ENCODE results near the gene SHISAL1. TPM values are rescaled to one million over a fixed set of nuclear protein-coding genes. Genes with fewer than 3 reads are reported as not detected.

The SHISAL1 gene
- total RNA-seq, 2 experiments from 2014 or later: not detected

GRCh38 chr22:44319685-44320084, 6.9 kb upstream of the SHISAL1 start:
- Mint-ChIP-seq H3K9me3 (no peaks in the 10 kb centered on the region), H3K27ac (no peak overlapping the region), H3K36me3 (ENCODE audit: low read depth) (no peaks in the 10 kb centered on the region), H3K27me3 (peaks cover 4% of the 10 kb centered on the region), H3K4me3 (no peak overlapping the region), H3K4me1 (ENCODE audit: low read depth) (peaks cover 5% of the 10 kb centered on the region)
- intact Hi-C loops (cut with micrococcal nuclease): loop anchor here (10.0 kb wide), 1 partner anchor 135 kb away; the partner anchor contains the start of gene PARVG
- no peak for TF ChIP-seq CTCF (IDR thresholded peaks at IDR 0.05)
- POLR2A ChIA-PET: no interaction called here
- CTCF ChIA-PET: interaction anchor here (1.3 kb wide), 1 partner anchor 13 kb away, joined by 3 read pairs; no protein-coding TSS in a partner anchor
- DNase-seq (no peak), ATAC-seq (no peak)

- Mint-ChIP-seq H3K9me3 (no peaks in the 10 kb centered on the region), H3K4me1 (ENCODE audit: low read depth) (peaks cover 11% of the 10 kb centered on the region), H3K27ac (no peak overlapping the region), H3K4me3 (no peak overlapping the region), H3K27me3 (peaks cover 3% of the 10 kb centered on the region), H3K36me3 (ENCODE audit: low read depth) (no peaks in the 10 kb centered on the region)
- no peak for TF ChIP-seq CTCF (IDR thresholded peaks at IDR 0.05)
- ATAC-seq (no peak), DNase-seq (no peak)
- ChIA-PET POLR2A (no interaction called here), CTCF (no interaction called here)
- intact Hi-C loops (cut with micrococcal nuclease): no loop called here
Measured at GRCh38 chr22:44318751-44319150, 6.0 kb upstream of the SHISAL1 start.

GRCh38 chr22:44317886-44318637, 5.3 kb upstream of the SHISAL1 start:
- no peak for TF ChIP-seq CTCF (IDR thresholded peaks at IDR 0.05)
- H3K27ac Mint-ChIP-seq: no peak overlapping the region
- no peaks in the 10 kb centered on the region for H3K9me3 Mint-ChIP-seq
- DNase-seq: no peak
- intact Hi-C loops (cut with micrococcal nuclease): no loop called here
- no peak overlapping the region for H3K4me3 Mint-ChIP-seq
- POLR2A ChIA-PET: no interaction called here
- ATAC-seq: no peak
- CTCF ChIA-PET: no interaction called here
- H3K27me3 Mint-ChIP-seq: no peaks in the 10 kb centered on the region
- no peaks in the 10 kb centered on the region for H3K36me3 Mint-ChIP-seq (ENCODE audit: low read depth)
- H3K4me1 Mint-ChIP-seq (ENCODE audit: low read depth): peaks cover 11% of the 10 kb centered on the region

GRCh38 chr22:44317123-44317444, 4.3 kb upstream of the SHISAL1 start:
- intact Hi-C loops (cut with micrococcal nuclease): no loop called here
- Mint-ChIP-seq H3K9me3 (no peaks in the 10 kb centered on the region), H3K27me3 (no peaks in the 10 kb centered on the region), H3K27ac (no peak overlapping the region), H3K4me3 (no peak overlapping the region), H3K4me1 (ENCODE audit: low read depth) (peaks cover 11% of the 10 kb centered on the region), H3K36me3 (ENCODE audit: low read depth) (no peaks in the 10 kb centered on the region)
- ChIA-PET CTCF (no interaction called here), POLR2A (no interaction called here)
- TF ChIP-seq CTCF (IDR thresholded peaks at IDR 0.05): no peak
- no peak for ATAC-seq
- no peak for DNase-seq

- ATAC-seq (no peak), DNase-seq (no peak)
- intact Hi-C loops (cut with micrococcal nuclease): no loop called here
- TF ChIP-seq CTCF (IDR thresholded peaks at IDR 0.05): no peak
- no peaks in the 10 kb centered on the region for H3K27me3 Mint-ChIP-seq
- ChIA-PET CTCF (no interaction called here), POLR2A (no interaction called here)
- no peaks in the 10 kb centered on the region for H3K9me3 Mint-ChIP-seq
- peaks cover 11% of the 10 kb centered on the region for H3K4me1 Mint-ChIP-seq (ENCODE audit: low read depth)
- H3K36me3 Mint-ChIP-seq (ENCODE audit: low read depth): no peaks in the 10 kb centered on the region
- H3K4me3 Mint-ChIP-seq: no peak overlapping the region
- H3K27ac Mint-ChIP-seq: no peak overlapping the region
Measured at GRCh38 chr22:44316393-44317122, 3.8 kb upstream of the SHISAL1 start.

Measured in activated CD8-positive, alpha-beta T cell treated with anti-CD3 and anti-CD28 coated beads for 36 hours (primary cell).